H1 (cell line): ENCODE data around the gene DCHS1. TPM values are rescaled to one million over a fixed set of nuclear protein-coding genes. Genes with fewer than 3 reads are reported as not detected.

Source experiments
- polyA plus RNA-seq, 7 experiments: library from polyadenylated mRNA; depleted of rRNA in 3 of 7; stranded (reverse) in 5 of 7; unstranded in 2 of 7; fragments of >200 nt in 5 of 7; fragments of 200-250 nt in 2 of 7; gene quantifications; 1 replicate in 5 of 7; 2 replicates in 1 of 7; 4 replicates in 1 of 7; pipeline versions ENCODE4 v1.2.1 to v1.2.3, GENCODE V29; 2011 to 2013; ENCODE audit warnings: missing spikeins in 2 of 7, mixed read lengths in 2 of 7
- total RNA-seq: library from RNA; stranded (reverse); fragmentation: NEBNext Ultra II Directional; extraction: Animal tissue kit (Norgen Biotek cat#: 25700); gene quantifications from 2 replicates; pipeline ENCODE4 v1.2.1, GENCODE V29; 2021
- TF ChIP-seq, protein P1 (sequence below): IDR thresholded peaks from 2 replicates; pipeline ENCODE4 v1.6.1; 2012; ENCODE audit warnings: inconsistent platforms

DCHS1 gene
- total and polyA plus RNA-seq, 2 of the 8 experiments (the other 6 are each of a cell fraction or from before 2014, with no cell fraction given), result 8.2 to 10.5 TPM

DNA sequence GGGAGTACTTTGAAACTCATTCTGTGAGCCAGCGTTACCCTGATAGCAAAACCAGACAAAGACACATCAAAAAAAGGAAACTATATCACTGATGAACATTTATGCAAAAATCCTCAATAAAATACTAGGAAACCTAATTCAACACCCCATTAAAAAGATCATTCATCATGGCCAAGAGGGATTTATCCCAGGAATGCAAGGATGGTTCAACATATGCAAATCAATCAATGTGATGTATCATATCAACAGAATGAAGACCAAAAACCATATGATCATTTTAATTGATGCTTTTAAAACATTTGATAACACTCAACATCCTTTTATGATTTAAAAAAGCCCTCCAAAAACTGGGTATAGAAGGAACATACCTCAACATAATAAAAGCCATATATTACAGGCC is 72.0 kb downstream of the DCHS1 start (continued):
- TF ChIP-seq, protein P1, sequence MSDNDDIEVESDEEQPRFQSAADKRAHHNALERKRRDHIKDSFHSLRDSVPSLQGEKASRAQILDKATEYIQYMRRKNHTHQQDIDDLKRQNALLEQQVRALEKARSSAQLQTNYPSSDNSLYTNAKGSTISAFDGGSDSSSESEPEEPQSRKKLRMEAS, result no peak
